ENCODE data around the gene TRPV2. TPM values are rescaled to one million over a fixed set of nuclear protein-coding genes. Genes with fewer than 3 reads are reported as not detected.

Gene TRPV2
- polyA plus RNA-seq, 1 experiment, result 7.9 TPM

DNA sequence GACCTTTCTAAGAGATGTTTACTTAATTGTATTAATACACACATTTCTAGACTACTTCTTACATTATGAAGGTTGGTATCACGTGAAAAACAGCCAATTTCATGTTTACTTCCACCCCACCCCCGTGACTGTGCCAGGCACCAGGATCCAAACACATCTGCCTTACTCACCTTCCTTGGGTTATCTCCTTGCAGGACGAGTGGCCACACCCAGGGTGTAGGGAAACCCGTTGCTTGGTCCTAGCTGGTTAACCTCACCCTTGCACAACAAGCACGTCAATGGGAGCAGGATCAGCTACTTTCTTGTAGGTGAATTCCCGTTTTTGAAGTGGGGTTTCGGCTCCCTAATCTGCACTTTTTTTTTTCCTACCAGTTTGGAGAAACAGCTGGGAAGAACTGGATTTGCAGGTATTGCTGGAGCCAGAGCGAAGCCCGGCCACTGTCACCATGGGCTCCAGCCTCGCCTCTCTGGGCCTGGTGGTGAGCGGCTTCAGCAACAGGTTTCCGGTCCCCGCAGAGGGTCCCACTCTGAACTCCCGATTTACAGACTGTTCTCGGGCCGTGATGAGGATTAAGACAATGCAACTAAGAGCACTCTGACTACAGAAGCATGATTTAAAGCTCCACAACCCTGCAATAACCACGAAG, 36.6 kb upstream of the TRPV2 start:
- Histone ChIP-seq H3K27me3 (ENCODE audit: control insufficient read depth, insufficient read depth, low read length) (no peaks in the 10 kb centered on the region), H3K36me3 (ENCODE audit: control insufficient read depth, insufficient read depth, low read length) (peaks cover 4% of the 10 kb centered on the region), H3K4me3 (ENCODE audit: low read depth, low read length) (no peak overlapping the region)
- POLR2A ChIA-PET, result no interaction called here
- CTCF ChIA-PET, result interaction anchor here (1.2 to 9.2 kb wide), 2 partner anchors 13 to 19 kb away, joined by 3 to 89 read pairs; no protein-coding TSS in a partner anchor
- TF ChIP-seq, protein P1, sequence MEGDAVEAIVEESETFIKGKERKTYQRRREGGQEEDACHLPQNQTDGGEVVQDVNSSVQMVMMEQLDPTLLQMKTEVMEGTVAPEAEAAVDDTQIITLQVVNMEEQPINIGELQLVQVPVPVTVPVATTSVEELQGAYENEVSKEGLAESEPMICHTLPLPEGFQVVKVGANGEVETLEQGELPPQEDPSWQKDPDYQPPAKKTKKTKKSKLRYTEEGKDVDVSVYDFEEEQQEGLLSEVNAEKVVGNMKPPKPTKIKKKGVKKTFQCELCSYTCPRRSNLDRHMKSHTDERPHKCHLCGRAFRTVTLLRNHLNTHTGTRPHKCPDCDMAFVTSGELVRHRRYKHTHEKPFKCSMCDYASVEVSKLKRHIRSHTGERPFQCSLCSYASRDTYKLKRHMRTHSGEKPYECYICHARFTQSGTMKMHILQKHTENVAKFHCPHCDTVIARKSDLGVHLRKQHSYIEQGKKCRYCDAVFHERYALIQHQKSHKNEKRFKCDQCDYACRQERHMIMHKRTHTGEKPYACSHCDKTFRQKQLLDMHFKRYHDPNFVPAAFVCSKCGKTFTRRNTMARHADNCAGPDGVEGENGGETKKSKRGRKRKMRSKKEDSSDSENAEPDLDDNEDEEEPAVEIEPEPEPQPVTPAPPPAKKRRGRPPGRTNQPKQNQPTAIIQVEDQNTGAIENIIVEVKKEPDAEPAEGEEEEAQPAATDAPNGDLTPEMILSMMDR (IDR thresholded peaks at IDR 0.05; ENCODE audit: insufficient read depth, low read depth, low read length), result no peak
- DNase-seq (ENCODE audit: low read depth), result no peak

DNA sequence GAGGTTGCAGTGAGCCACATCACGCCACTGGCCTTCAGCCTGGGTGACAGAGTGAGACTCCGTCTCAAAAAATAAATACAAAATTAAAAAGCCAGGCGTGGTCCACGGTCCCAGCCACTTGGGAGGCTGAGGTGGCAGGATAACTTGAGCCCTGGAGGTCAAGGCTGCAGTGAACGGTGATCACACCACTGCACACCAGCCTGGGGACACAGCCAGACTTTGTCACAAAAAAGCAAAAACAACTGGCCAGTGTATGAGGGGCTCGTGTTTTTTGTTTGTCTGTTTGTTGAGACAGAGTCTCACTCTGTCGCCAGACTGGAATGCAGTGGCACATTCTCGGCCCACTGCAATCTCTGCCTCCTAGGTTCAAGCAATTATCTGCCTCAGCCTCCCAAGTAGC, 35.7 kb upstream of the TRPV2 start:
- TF ChIP-seq, protein P1 (IDR thresholded peaks at IDR 0.05; ENCODE audit: insufficient read depth, low read depth, low read length), result no peak
- DNase-seq (ENCODE audit: low read depth), result no peak
- CTCF ChIA-PET, result interaction anchor here (9.2 kb wide), 1 partner anchor 14 kb away, joined by 89 read pairs; no protein-coding TSS in a partner anchor
- POLR2A ChIA-PET, result no interaction called here
- Histone ChIP-seq H3K27me3 (ENCODE audit: control insufficient read depth, insufficient read depth, low read length) (no peaks in the 10 kb centered on the region), H3K36me3 (ENCODE audit: control insufficient read depth, insufficient read depth, low read length) (peaks cover 4% of the 10 kb centered on the region), H3K4me3 (ENCODE audit: low read depth, low read length) (no peak overlapping the region)

DNA sequence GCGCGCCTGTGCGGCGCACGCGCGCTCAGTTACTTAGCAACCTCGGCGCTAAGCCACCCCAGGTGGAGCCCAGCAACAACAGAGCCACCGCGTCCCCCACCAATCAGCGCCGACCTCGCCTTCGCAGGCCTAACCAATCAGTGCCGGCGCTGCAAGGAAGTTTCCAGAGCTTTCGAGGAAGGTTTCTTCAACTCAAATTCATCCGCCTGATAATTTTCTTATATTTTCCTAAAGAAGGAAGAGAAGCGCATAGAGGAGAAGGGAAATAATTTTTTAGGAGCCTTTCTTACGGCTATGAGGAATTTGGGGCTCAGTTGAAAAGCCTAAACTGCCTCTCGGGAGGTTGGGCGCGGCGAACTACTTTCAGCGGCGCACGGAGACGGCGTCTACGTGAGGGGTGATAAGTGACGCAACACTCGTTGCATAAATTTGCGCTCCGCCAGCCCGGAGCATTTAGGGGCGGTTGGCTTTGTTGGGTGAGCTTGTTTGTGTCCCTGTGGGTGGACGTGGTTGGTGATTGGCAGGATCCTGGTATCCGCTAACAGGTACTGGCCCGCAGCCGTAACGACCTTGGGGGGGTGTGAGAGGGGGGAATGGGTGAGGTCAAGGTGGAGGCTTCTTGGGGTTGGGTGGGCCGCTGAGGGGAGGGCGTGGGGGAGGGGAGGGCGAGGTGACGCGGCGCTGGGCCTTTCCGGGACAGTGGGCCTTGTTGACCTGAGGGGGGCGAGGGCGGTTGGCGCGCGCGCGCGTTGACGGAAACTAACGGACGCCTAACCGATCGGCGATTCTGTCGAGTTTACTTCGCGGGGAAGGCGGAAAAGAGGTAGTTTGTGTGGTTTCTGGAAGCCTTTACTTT, 34.5 kb upstream of the TRPV2 start, which contains the start of gene UBB:
TSS of gene UBB (plus strand) at position 452 of the 856 bp plus-strand sequence. CDS start 817 bp downstream, outside the sequence.
- peaks cover 4% of the 10 kb centered on the region for H3K36me3 ChIP-seq (ENCODE audit: control insufficient read depth, insufficient read depth, low read length)
- DNase-seq (ENCODE audit: low read depth), result peak; percentile 88
- TF ChIP-seq, protein P1 (IDR thresholded peaks at IDR 0.05; ENCODE audit: insufficient read depth, low read depth, low read length), result 0 out of 2 replicates have a peak, but pooled peaks have one; percentile 22
- no peaks in the 10 kb centered on the region for H3K27me3 ChIP-seq (ENCODE audit: control insufficient read depth, insufficient read depth, low read length)
- H3K4me3 ChIP-seq (ENCODE audit: low read depth, low read length), result peak within 1 kb of the TSS; percentile 74
- POLR2A ChIA-PET, result interaction anchor here (0.5 to 0.8 kb wide), 6 partner anchors 29 to 890 kb away, joined by 3 to 20 read pairs (median 3); no protein-coding TSS in a partner anchor
- CTCF ChIA-PET, result interaction anchor here (0.6 to 9.2 kb wide), 4 partner anchors 15 to 140 kb away, joined by 3 to 89 read pairs (median 4); no protein-coding TSS in a partner anchor

DNA sequence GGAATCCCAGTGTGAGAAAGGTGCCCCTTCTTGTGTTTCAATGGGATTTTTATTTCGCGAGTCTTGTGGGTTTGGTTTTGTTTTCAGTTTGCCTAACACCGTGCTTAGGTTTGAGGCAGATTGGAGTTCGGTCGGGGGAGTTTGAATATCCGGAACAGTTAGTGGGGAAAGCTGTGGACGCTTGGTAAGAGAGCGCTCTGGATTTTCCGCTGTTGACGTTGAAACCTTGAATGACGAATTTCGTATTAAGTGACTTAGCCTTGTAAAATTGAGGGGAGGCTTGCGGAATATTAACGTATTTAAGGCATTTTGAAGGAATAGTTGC, 33.9 kb upstream of the TRPV2 start:
- TF ChIP-seq, protein P1 (IDR thresholded peaks at IDR 0.05; ENCODE audit: insufficient read depth, low read depth, low read length), result no peak
- DNase-seq (ENCODE audit: low read depth), result no peak
- H3K4me3 ChIP-seq (ENCODE audit: low read depth, low read length), result peak overlapping the region; percentile 74
- ChIA-PET CTCF (interaction anchor here (1.6 kb wide), 1 partner anchor 140 kb away, joined by 7 read pairs; no protein-coding TSS in a partner anchor), POLR2A (no interaction called here)
- H3K27me3 ChIP-seq (ENCODE audit: control insufficient read depth, insufficient read depth, low read length), result no peaks in the 10 kb centered on the region
- peaks cover 4% of the 10 kb centered on the region for H3K36me3 ChIP-seq (ENCODE audit: control insufficient read depth, insufficient read depth, low read length)

DNA sequence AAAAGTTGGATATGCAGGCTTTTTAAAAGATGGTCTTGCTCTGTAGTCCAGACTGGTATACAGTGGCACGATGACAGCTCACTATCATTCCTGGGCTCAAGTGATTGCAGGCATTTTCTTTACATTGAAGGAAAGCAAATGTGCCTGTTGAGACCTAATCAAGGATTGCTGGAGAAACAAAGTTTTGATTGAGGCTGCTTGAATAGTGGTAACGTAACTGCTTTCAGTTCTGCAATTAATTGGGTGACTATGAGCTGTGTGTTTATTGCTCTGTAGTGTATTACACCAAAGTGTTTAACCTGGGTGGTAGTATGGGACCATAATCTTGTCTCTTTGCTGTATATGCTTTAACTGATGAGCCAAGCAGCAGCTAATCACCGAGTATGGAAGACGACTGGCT, 32.2 kb upstream of the TRPV2 start:
- POLR2A ChIA-PET, result no interaction called here
- Histone ChIP-seq H3K36me3 (ENCODE audit: control insufficient read depth, insufficient read depth, low read length) (peaks cover 4% of the 10 kb centered on the region), H3K27me3 (ENCODE audit: control insufficient read depth, insufficient read depth, low read length) (no peaks in the 10 kb centered on the region), H3K4me3 (ENCODE audit: low read depth, low read length) (no peak overlapping the region)
- CTCF ChIA-PET, result interaction anchor here (1.6 to 2.3 kb wide), 2 partner anchors 70 to 138 kb away, joined by 7 to 10 read pairs; no protein-coding TSS in a partner anchor
- no peak for DNase-seq (ENCODE audit: low read depth)
- TF ChIP-seq, protein P1 (IDR thresholded peaks at IDR 0.05; ENCODE audit: insufficient read depth, low read depth, low read length), result no peak

All from BJ (cell line).